T-cell (primary cell): Measurements from ENCODE around the gene LRRC27. TPM values are rescaled to one million over a fixed set of nuclear protein-coding genes. Genes with fewer than 3 reads are reported as not detected.

Experiments used
- ATAC-seq, 4 experiments: fragments of 200-7000 bp in 3 of 4; fragments of 150-1000 bp in 1 of 4; cut with Tn5 transposase; replicated peaks in 1 of 4; 1 replicate in 3 of 4; 2 replicates in 1 of 4; pipeline ENCODE4 v1.10.0; 2021; ENCODE audit warnings: moderate library complexity in 3 of 4, mild to moderate bottlenecking in 2 of 4, moderate number of reproducible peaks in 1 of 4
- CTCF ChIA-PET, 2 donors: fragments of 300-600 bp; sonication (Branson Sonifier 250); formaldehyde crosslinking; loops; one replicate each; lab custom pipeline; 2022; ENCODE audit warnings: antibody characterized with exemption in 2 of 2; lab: Charles Lee
- POLR2A ChIA-PET, 2 donors: fragments of 300-600 bp; sonication (Branson Sonifier 250); formaldehyde crosslinking; loops; one replicate each; lab custom pipeline; 2022; ENCODE audit warnings: antibody characterized with exemption in 2 of 2; lab: Charles Lee
- DNase-seq, 35 experiments: peaks; one replicate each; pipeline versions ENCODE4 v3.0.0 to v3.0.0-alpha.2; 2013 to 2023
- H3K27ac ChIP-seq: one replicate; pipeline ENCODE4 v1.5.1; 2013; ENCODE audit warnings: low read length
- H3K27me3 ChIP-seq, 2 experiments: replicated peaks in 1 of 2; 1 replicate in 1 of 2; 2 replicates in 1 of 2; pipeline versions ENCODE4 v1.6.1 to v1.7.0; 2013; ENCODE audit warnings: low read length in 1 of 2, mixed read lengths in 1 of 2; ENCODE audit not compliant: control insufficient read depth in 2 of 2, insufficient read depth in 2 of 2; ENCODE audit errors: extremely low read depth in 1 of 2
- H3K36me3 ChIP-seq, 2 donors: 1 replicate in 1 of 2; 2 replicates in 1 of 2; pipeline versions ENCODE4 v1.6.1 to v1.7.0; 2013; ENCODE audit warnings: low read length in 1 of 2; ENCODE audit not compliant: control insufficient read depth in 2 of 2, insufficient read depth in 1 of 2; ENCODE audit errors: extremely low read depth in 1 of 2
- H3K4me1 ChIP-seq, 2 experiments: 1 replicate in 1 of 2; 2 replicates in 1 of 2; pipeline versions ENCODE4 v1.6.1 to v1.7.0; 2013; ENCODE audit warnings: low read length in 2 of 2, mixed read lengths in 1 of 2; ENCODE audit not compliant: insufficient read depth in 2 of 2, control insufficient read depth in 1 of 2; ENCODE audit errors: extremely low read depth in 1 of 2
- H3K4me3 ChIP-seq, 2 donors: 1 replicate in 1 of 2; 2 replicates in 1 of 2; pipeline versions ENCODE4 v1.5.1 to v1.7.0; 2013; ENCODE audit warnings: mild to moderate bottlenecking in 2 of 2, low read length in 1 of 2, moderate library complexity in 1 of 2; ENCODE audit not compliant: control insufficient read depth in 1 of 2; ENCODE audit errors: extremely low read depth in 1 of 2
- H3K9me3 ChIP-seq: 2 replicates; pipeline ENCODE4 v1.7.0; 2013
- H3K27ac Mint-ChIP-seq, 2 donors: one replicate each; pipeline ENCODE4 v1.8.0; 2020 to 2021; ENCODE audit warnings: mild to moderate bottlenecking in 2 of 2, mixed read lengths in 2 of 2
- H3K27me3 Mint-ChIP-seq, 2 donors: one replicate each; pipeline ENCODE4 v1.8.0; 2021 to 2022; ENCODE audit warnings: mixed read lengths in 2 of 2
- H3K36me3 Mint-ChIP-seq: one replicate; pipeline ENCODE4 v1.8.0; 2021; ENCODE audit warnings: mixed read lengths
- H3K4me1 Mint-ChIP-seq, 3 donors: one replicate each; pipeline ENCODE4 v1.8.0; 2020 to 2022; ENCODE audit warnings: mixed read lengths in 3 of 3, mild to moderate bottlenecking in 1 of 3
- H3K4me3 Mint-ChIP-seq, 3 donors: one replicate each; pipeline ENCODE4 v1.8.0; 2020 to 2022; ENCODE audit warnings: mild to moderate bottlenecking in 3 of 3, mixed read lengths in 3 of 3, moderate library complexity in 3 of 3
- H3K9me3 Mint-ChIP-seq, 3 donors: one replicate each; pipeline ENCODE4 v1.8.0; 2020 to 2022; ENCODE audit warnings: mixed read lengths in 3 of 3
- WGBS: methylation state at CpG from one replicate; pipeline ENCODE4 v1.1.5; 2013; ENCODE audit warnings: missing lambda C conversion rate; ENCODE audit not compliant: insufficient coverage; 5-methylcytosine and 5-hydroxymethylcytosine counted together
- total RNA-seq, 35 experiments: library from RNA in 6 of 35; stranded (reverse) in 6 of 35; fragments of 120-200 nt in 1 of 35; gene quantifications; one replicate each; pipeline versions ENCODE4 v1.2.1 to v1.2.4 and lab custom pipeline; 2013 to 2026

The LRRC27 gene
- total RNA-seq, 5 donors from 2014 or later (not counting 1 experiment from before 2014, with no cell fraction given) = 3.1 to 7.8 (median 7.0) TPM

GRCh38 chr10:132321726-132322125, 10.3 kb upstream of the LRRC27 start:
- ChIA-PET POLR2A (no interaction called here), CTCF (no interaction called here)
- Mint-ChIP-seq H3K36me3 (peaks cover 24% of the 10 kb centered on the region), H3K4me3 (no peak overlapping the region), H3K9me3 (peaks cover 0 to 6% (median 0%) of the 10 kb centered on the region in 3 donors), H3K27ac (no peak overlapping the region), H3K27me3 (no peaks in the 10 kb centered on the region), H3K4me1 (peaks cover 11 to 24% (median 11%) of the 10 kb centered on the region in 3 donors)
- H3K4me1 ChIP-seq = no peaks in the 10 kb centered on the region
- no peaks in the 10 kb centered on the region for H3K36me3 ChIP-seq
- no peaks in the 10 kb centered on the region for H3K9me3 ChIP-seq
- DNase-seq = no peak
- H3K27me3 ChIP-seq = no peaks in the 10 kb centered on the region
- 88% methylated on average over 4 of the region's 10 CpGs for WGBS
- ATAC-seq = no peak
- no peak overlapping the region for H3K4me3 ChIP-seq
- H3K27ac ChIP-seq = no peak overlapping the region

GRCh38 chr10:132322586-132323048, 9.4 kb upstream of the LRRC27 start:
- WGBS = 100% methylated on average over 1 of the region's 6 CpGs
- H3K27ac ChIP-seq = no peak overlapping the region
- DNase-seq (no peak), ATAC-seq (no peak)
- H3K27me3 Mint-ChIP-seq = no peaks in the 10 kb centered on the region
- H3K27ac Mint-ChIP-seq = no peak overlapping the region
- no peak overlapping the region for H3K4me3 ChIP-seq
- H3K4me1 Mint-ChIP-seq = peaks cover 12 to 30% (median 17%) of the 10 kb centered on the region in 3 donors
- no peaks in the 10 kb centered on the region for H3K27me3 ChIP-seq
- no peaks in the 10 kb centered on the region for H3K36me3 ChIP-seq
- H3K4me1 ChIP-seq = no peaks in the 10 kb centered on the region
- ChIA-PET CTCF (no interaction called here), POLR2A (no interaction called here)
- no peak overlapping the region for H3K4me3 Mint-ChIP-seq
- H3K9me3 Mint-ChIP-seq = peaks cover 0 to 6% (median 0%) of the 10 kb centered on the region in 3 donors
- H3K36me3 Mint-ChIP-seq = peaks cover 30% of the 10 kb centered on the region
- no peaks in the 10 kb centered on the region for H3K9me3 ChIP-seq

- ATAC-seq (no peak), DNase-seq (no peak)
- no CpG with 5 or more reads among the region's 1 CpG for WGBS
- peaks cover 26 to 46% (median 29%) of the 10 kb centered on the region in 3 donors for H3K4me1 Mint-ChIP-seq
- no peaks in the 10 kb centered on the region for H3K9me3 ChIP-seq
- no peak overlapping the region for H3K27ac ChIP-seq
- no peaks in the 10 kb centered on the region for H3K36me3 ChIP-seq
- H3K4me3 ChIP-seq = no peak overlapping the region
- H3K36me3 Mint-ChIP-seq = peaks cover 34% of the 10 kb centered on the region
- no peaks in the 10 kb centered on the region for H3K27me3 ChIP-seq
- CTCF ChIA-PET = no interaction called here
- H3K27ac Mint-ChIP-seq = no peak overlapping the region
- no peak overlapping the region for H3K4me3 Mint-ChIP-seq
- POLR2A ChIA-PET = no interaction called here
- no peaks in the 10 kb centered on the region for H3K27me3 Mint-ChIP-seq
- H3K9me3 Mint-ChIP-seq = peaks cover 0 to 6% (median 0%) of the 10 kb centered on the region in 3 donors
- peaks cover 0 to under 1% of the 10 kb centered on the region in 2 experiments for H3K4me1 ChIP-seq
Measured at GRCh38 chr10:132324186-132324585, 7.8 kb upstream of the LRRC27 start.

GRCh38 chr10:132326344-132326889, 5.6 kb upstream of the LRRC27 start:
- Mint-ChIP-seq H3K36me3 (peaks cover 34% of the 10 kb centered on the region), H3K9me3 (peaks cover 0 to 6% (median 0%) of the 10 kb centered on the region in 3 donors), H3K27me3 (no peaks in the 10 kb centered on the region), H3K4me1 (peaks cover 42 to 60% (median 45%) of the 10 kb centered on the region in 3 donors), H3K27ac (no peak overlapping the region), H3K4me3 (no peak overlapping the region)
- ChIA-PET POLR2A (no interaction called here), CTCF (no interaction called here)
- H3K27ac ChIP-seq = no peak overlapping the region
- 96% methylated on average over 10 of the region's 11 CpGs for WGBS
- no peaks in the 10 kb centered on the region for H3K36me3 ChIP-seq
- H3K9me3 ChIP-seq = no peaks in the 10 kb centered on the region
- H3K27me3 ChIP-seq = no peaks in the 10 kb centered on the region
- peaks cover 15 to 20% of the 10 kb centered on the region in 2 experiments for H3K4me1 ChIP-seq
- no peak overlapping the region for H3K4me3 ChIP-seq
- ATAC-seq (no peak), DNase-seq (no peak)

- Mint-ChIP-seq H3K27ac (peak overlapping the region; percentile 20 to 64), H3K4me1 (peaks cover 45 to 62% (median 48%) of the 10 kb centered on the region in 3 donors), H3K4me3 (no peak overlapping the region), H3K36me3 (peaks cover 34% of the 10 kb centered on the region), H3K9me3 (peaks cover 0 to 6% (median 0%) of the 10 kb centered on the region in 3 donors), H3K27me3 (no peaks in the 10 kb centered on the region)
- Histone ChIP-seq H3K9me3 (no peaks in the 10 kb centered on the region), H3K4me1 (peaks cover 15 to 21% of the 10 kb centered on the region in 2 experiments), H3K27me3 (no peaks in the 10 kb centered on the region), H3K27ac (no peak overlapping the region), H3K4me3 (no peak overlapping the region), H3K36me3 (no peaks in the 10 kb centered on the region)
- ChIA-PET CTCF (no interaction called here), POLR2A (no interaction called here)
- WGBS = 33% methylated on average over 1 of the region's 4 CpGs
- no peak for DNase-seq
- ATAC-seq = no peak
Measured at GRCh38 chr10:132326925-132327324, 5.1 kb upstream of the LRRC27 start.

GRCh38 chr10:132328106-132328505, 3.9 kb upstream of the LRRC27 start:
- Mint-ChIP-seq H3K36me3 (peaks cover 34% of the 10 kb centered on the region), H3K27me3 (no peaks in the 10 kb centered on the region), H3K4me3 (peak overlapping the region in 1 of 3 donors; percentile 85), H3K9me3 (peaks cover 0 to 6% (median 0%) of the 10 kb centered on the region in 3 donors), H3K27ac (peak overlapping the region; percentile 48 to 73), H3K4me1 (peaks cover 52 to 69% (median 54%) of the 10 kb centered on the region in 3 donors)
- CTCF ChIA-PET = no interaction called here
- no peaks in the 10 kb centered on the region for H3K9me3 ChIP-seq
- WGBS = 100% methylated on average over 7 of the region's 9 CpGs
- ATAC-seq (no peak), DNase-seq (no peak)
- POLR2A ChIA-PET = no interaction called here
- H3K4me1 ChIP-seq = peaks cover 21 to 28% of the 10 kb centered on the region in 2 experiments
- H3K36me3 ChIP-seq = no peaks in the 10 kb centered on the region
- H3K27ac ChIP-seq = no peak overlapping the region
- no peak overlapping the region for H3K4me3 ChIP-seq
- H3K27me3 ChIP-seq = no peaks in the 10 kb centered on the region
